Hematopoietic multipotent progenitor cell treated with erythropoietin and hydrocortisone succinate and interleukin-3 and kit ligand, for 4 days (in vitro differentiated cells): ENCODE results near the gene CNTLN.
"Not testable (repeated sequence)": the region's sequence is repeated elsewhere in the genome, so short reads cannot be mapped to it uniquely, and the experiment has no call there.

Experiments used
- DNase-seq: peaks from one replicate; pipeline ENCODE4 v3.0.0-alpha.2; 2015

The CNTLN gene

GRCh38 chr9:17191082-17191481 lies 56.2 kb downstream of the CNTLN start:
- peak; percentile 9 for DNase-seq

- DNase-seq: peak; percentile 38
These were observed 69.8 kb downstream of the CNTLN start for GRCh38 chr9:17204611-17205152.

GRCh38 chr9:17216011-17216410 lies 81.2 kb downstream of the CNTLN start:
- DNase-seq: no peak

GRCh38 chr9:17216646-17217045 lies 81.8 kb downstream of the CNTLN start:
- no peak for DNase-seq

- no peak for DNase-seq
These were observed 82.4 kb downstream of the CNTLN start for GRCh38 chr9:17217272-17217671.

DNA sequence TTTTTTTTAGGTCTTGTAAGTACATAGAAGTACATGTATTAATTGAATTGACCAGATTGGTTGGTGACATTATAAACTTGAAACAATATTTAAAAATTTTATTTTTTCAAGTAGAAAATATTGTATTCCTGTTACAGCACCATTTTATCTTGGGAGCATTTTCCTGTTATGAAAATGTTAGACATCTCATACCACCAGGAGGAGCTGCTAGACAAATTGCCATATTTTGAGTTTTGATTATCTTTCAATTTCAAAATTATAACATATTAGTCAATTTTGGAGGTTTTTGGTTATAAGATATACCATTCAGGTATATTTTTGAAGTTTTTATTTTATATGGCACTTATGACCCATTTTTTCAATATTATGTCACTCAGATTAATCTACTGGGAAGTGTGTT lies 84.4 kb downstream of the CNTLN start:
- peak; percentile 30 for DNase-seq

- DNase-seq: no peak
These were observed 88.1 kb downstream of the CNTLN start for GRCh38 chr9:17222932-17223331.

GRCh38 chr9:17225407-17225806 lies 90.6 kb downstream of the CNTLN start:
- no peak for DNase-seq

- DNase-seq: no peak
These were observed 95.2 kb downstream of the CNTLN start for GRCh38 chr9:17229945-17230560.

GRCh38 chr9:17230646-17231045 lies 95.8 kb downstream of the CNTLN start:
- DNase-seq: no peak

DNA sequence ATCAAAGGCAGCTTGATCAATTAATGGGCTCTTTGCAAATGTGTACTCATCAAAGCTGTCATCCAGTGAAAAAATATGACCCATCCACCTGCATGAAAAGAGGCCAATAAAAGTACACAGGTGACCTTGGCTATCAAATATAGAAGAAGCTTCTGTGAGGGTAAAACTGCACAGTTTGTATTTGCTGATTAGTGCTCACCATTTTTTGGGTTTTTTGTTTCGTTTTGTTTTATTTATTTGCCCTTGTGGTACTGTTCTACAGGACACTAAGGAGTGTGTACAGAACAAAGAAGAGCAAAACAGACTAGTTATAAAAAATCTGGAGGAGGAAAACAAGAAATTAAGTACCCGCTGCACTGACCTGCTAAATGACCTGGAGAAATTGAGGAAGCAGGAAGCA lies 101.3 kb downstream of the CNTLN start:
- DNase-seq: no peak

- no peak for DNase-seq
These were observed 111.9 kb downstream of the CNTLN start for GRCh38 chr9:17246770-17247169.

GRCh38 chr9:17251100-17251499 lies 116.3 kb downstream of the CNTLN start:
- no peak for DNase-seq

DNA sequence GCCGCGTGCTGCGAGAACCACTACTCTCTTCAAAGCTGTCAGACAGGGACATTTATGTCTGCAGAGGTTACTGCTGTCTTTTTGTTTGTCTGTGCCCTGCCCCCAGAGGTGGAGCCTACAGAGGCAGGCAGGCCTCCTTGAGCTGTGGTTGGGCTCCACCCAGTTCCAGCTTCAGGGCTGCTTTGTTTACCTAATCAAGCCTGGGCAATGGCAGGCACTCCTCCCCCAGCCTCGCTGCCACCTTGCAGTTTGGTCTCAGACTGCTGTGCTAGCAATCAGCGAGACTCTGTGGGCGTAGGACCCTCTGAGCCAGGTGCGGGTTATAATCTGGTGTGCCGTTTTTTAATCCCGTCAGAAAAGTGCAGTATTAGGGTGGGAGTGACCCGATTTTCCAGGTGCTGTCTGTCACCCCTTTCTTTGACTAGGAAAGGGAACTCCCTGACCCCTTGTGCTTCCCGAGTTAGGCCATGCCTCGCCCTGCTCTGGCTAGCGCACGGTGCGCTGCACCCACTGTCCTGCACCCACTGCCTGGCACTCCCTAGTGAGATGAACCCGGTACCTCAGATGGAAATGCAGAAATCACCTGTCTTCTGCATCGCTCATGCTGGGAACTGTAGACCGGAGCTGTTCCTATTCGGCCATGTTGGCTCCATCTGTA lies 133.8 kb downstream of the CNTLN start:
- peak; percentile 23 for DNase-seq

- DNase-seq: no peak
These were observed 135.0 kb downstream of the CNTLN start for GRCh38 chr9:17269799-17270198.

GRCh38 chr9:17272536-17272935 lies 137.7 kb downstream of the CNTLN start:
- peak; percentile 4 for DNase-seq

DNA sequence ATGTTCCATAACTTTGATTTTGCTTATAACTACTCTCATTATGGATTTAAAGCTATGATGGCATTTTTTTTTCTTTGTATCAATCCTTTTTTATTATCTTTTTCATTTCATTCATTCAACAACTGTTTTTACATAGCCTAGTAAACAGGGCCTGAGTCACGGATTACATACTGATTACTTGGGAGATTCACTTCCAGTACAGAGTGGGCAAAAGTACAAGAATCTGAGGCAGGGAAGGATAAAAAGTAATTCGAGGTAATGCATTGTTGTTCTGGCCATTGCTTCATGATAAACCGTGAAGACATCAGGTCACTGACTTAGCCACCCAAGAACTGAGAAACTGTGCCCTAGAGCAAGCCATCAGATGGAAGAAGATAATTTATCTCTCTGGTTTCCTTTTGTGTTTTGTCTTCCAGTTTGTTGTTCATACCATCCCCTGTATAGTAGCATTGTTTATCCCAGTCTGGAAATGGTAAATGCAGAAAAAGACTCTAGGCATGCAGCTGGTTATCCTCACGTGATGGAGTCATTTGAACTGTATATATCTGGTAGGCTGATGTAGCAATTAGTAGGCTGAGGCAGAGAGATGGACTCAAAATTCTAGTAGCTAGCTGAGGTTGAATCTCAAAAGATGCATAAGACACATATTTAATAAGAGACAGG lies 145.6 kb downstream of the CNTLN start:
- no peak for DNase-seq

DNA sequence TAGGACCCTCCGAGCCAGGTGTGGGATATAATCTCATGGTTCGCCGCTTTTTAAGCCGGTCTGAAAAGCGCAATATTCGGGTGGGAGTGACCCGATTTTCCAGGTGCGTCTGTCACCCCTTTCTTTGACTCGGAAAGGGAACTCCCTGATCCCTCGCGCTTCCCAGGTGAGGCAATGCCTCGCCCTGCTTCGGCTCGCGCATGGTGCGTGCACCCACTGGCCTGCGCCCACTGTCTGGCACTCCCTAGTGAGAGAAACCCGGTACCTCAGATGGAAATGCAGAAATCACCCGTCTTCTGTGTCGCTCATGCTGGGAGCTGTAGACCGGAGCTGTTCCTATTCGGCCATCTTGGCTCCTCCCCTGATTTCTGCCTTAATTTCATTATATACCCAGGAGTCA lies 155.8 kb downstream of the CNTLN start:
- DNase-seq: not testable (repeated sequence)

DNA sequence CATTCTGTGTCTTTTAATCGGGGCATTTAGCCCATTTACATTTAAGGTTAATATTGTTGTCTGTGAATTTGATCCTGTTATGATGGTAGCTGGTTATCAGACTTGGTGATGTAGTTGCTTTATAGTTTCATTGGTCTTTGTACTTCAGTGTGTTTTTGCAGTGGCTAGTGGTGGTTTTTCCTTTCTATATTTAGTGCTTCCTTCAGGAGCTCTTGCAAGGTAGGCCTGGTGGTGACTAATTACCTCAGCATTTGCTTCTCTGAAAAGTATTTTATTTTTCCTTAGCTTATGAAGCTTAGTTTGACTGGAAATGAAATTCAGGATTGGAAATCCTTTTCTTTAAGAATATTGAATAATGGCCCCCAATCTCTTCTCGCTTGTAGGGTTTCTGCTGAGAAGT lies 156.9 kb downstream of the CNTLN start:
- no peak for DNase-seq

DNA sequence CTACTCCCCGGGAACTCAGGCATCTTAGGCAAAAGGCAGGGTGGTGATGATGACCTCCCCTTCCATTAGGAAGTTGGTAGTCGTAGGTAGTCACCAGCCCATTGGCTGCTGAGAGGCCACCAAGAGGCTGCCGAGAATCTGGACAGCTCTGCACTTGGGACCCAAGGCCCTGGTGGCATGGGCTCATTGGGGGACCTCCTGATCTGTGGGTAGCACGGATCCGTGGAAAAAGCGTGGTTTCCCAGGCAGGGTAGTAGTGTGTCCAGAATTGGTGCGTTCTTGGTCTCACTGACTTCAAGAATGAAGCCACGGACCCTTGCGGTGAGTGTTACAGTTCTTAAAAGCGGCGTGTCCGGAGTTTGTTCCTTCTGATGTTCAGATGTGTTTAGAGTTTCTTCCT lies 158.8 kb downstream of the CNTLN start:
- DNase-seq: no peak

- DNase-seq: no peak
These were observed 160.2 kb downstream of the CNTLN start for GRCh38 chr9:17294822-17295624.

- DNase-seq: no peak
These were observed 180.5 kb downstream of the CNTLN start for GRCh38 chr9:17315341-17315740.

- DNase-seq: no peak
These were observed 184.0 kb downstream of the CNTLN start for GRCh38 chr9:17318821-17319320.
